ENCODE measurements around the gene NUP54.

DNA sequence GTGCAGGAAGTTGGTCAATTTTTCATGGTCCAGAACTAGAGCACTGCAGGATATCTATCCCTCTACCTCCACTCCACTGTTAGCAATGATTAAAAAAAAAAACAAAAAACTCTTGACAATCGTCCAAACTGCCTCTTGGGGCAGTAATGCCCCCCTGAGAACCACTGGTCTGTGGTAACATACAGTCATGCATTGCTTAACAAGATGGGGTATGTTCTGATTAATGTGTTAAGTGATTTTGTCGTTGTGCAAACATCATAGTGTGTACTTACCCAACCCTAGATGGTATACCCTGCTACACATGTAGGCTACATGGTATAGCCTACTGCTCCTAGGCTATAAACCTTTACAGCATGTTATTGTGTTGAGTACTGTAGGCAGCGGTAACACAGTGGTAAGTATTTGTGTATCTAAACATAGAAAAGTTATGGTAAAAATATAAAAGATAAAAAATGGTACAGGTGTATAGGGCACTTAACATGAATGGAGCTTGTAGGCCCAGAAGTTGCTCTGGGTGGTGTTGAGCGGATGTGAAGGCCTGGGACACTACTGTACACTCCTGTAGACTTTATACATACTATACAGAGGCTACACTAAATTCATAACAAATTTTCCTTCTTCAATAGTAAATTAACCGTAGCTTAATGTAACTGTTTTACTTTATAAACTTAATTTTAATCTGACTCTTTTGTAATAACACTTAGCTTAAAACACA lies 39.6 kb downstream of the NUP54 start:
- TF ChIP-seq, protein P1, sequence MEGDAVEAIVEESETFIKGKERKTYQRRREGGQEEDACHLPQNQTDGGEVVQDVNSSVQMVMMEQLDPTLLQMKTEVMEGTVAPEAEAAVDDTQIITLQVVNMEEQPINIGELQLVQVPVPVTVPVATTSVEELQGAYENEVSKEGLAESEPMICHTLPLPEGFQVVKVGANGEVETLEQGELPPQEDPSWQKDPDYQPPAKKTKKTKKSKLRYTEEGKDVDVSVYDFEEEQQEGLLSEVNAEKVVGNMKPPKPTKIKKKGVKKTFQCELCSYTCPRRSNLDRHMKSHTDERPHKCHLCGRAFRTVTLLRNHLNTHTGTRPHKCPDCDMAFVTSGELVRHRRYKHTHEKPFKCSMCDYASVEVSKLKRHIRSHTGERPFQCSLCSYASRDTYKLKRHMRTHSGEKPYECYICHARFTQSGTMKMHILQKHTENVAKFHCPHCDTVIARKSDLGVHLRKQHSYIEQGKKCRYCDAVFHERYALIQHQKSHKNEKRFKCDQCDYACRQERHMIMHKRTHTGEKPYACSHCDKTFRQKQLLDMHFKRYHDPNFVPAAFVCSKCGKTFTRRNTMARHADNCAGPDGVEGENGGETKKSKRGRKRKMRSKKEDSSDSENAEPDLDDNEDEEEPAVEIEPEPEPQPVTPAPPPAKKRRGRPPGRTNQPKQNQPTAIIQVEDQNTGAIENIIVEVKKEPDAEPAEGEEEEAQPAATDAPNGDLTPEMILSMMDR (IDR thresholded peaks at IDR 0.05; ENCODE audit: insufficient read depth, low read length) = no peak
- TF ChIP-seq POLR2AphosphoS5 (IDR thresholded peaks at IDR 0.05; ENCODE audit: low read depth) = no peak
- TF ChIP-seq, protein P2, sequence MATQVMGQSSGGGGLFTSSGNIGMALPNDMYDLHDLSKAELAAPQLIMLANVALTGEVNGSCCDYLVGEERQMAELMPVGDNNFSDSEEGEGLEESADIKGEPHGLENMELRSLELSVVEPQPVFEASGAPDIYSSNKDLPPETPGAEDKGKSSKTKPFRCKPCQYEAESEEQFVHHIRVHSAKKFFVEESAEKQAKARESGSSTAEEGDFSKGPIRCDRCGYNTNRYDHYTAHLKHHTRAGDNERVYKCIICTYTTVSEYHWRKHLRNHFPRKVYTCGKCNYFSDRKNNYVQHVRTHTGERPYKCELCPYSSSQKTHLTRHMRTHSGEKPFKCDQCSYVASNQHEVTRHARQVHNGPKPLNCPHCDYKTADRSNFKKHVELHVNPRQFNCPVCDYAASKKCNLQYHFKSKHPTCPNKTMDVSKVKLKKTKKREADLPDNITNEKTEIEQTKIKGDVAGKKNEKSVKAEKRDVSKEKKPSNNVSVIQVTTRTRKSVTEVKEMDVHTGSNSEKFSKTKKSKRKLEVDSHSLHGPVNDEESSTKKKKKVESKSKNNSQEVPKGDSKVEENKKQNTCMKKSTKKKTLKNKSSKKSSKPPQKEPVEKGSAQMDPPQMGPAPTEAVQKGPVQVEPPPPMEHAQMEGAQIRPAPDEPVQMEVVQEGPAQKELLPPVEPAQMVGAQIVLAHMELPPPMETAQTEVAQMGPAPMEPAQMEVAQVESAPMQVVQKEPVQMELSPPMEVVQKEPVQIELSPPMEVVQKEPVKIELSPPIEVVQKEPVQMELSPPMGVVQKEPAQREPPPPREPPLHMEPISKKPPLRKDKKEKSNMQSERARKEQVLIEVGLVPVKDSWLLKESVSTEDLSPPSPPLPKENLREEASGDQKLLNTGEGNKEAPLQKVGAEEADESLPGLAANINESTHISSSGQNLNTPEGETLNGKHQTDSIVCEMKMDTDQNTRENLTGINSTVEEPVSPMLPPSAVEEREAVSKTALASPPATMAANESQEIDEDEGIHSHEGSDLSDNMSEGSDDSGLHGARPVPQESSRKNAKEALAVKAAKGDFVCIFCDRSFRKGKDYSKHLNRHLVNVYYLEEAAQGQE (IDR thresholded peaks at IDR 0.05; ENCODE audit: insufficient replicate concordance, low read depth) = no peak
- no peak for TF ChIP-seq SPI1 (IDR thresholded peaks at IDR 0.05; ENCODE audit: borderline replicate concordance, low read depth)
- TF ChIP-seq GABPA (IDR thresholded peaks at IDR 0.05; ENCODE audit: low read depth) = no peak

All from HL-60 (cell line).